Measurements from ENCODE around the gene GP1BA.

GP1BA gene

GRCh38 chr17:4960279-4960922, 28.3 kb downstream of the GP1BA start:
- TF ChIP-seq, protein P1, sequence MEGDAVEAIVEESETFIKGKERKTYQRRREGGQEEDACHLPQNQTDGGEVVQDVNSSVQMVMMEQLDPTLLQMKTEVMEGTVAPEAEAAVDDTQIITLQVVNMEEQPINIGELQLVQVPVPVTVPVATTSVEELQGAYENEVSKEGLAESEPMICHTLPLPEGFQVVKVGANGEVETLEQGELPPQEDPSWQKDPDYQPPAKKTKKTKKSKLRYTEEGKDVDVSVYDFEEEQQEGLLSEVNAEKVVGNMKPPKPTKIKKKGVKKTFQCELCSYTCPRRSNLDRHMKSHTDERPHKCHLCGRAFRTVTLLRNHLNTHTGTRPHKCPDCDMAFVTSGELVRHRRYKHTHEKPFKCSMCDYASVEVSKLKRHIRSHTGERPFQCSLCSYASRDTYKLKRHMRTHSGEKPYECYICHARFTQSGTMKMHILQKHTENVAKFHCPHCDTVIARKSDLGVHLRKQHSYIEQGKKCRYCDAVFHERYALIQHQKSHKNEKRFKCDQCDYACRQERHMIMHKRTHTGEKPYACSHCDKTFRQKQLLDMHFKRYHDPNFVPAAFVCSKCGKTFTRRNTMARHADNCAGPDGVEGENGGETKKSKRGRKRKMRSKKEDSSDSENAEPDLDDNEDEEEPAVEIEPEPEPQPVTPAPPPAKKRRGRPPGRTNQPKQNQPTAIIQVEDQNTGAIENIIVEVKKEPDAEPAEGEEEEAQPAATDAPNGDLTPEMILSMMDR (IDR thresholded peaks at IDR 0.05; ENCODE audit: insufficient read depth, low read length, poor library complexity, severe bottlenecking): no peak
- H3K27me3 ChIP-seq (replicated peaks; ENCODE audit: control insufficient read depth, insufficient read depth, low read length): no peaks in the 10 kb centered on the region
- no peak for DNase-seq (ENCODE audit: extremely low read depth, insufficient read length)
- H3K36me3 ChIP-seq (ENCODE audit: control insufficient read depth, insufficient read depth, low read length): peaks cover 11% of the 10 kb centered on the region
- no peak overlapping the region for H3K4me3 ChIP-seq (replicated peaks; ENCODE audit: low read depth, low read length)

DNA sequence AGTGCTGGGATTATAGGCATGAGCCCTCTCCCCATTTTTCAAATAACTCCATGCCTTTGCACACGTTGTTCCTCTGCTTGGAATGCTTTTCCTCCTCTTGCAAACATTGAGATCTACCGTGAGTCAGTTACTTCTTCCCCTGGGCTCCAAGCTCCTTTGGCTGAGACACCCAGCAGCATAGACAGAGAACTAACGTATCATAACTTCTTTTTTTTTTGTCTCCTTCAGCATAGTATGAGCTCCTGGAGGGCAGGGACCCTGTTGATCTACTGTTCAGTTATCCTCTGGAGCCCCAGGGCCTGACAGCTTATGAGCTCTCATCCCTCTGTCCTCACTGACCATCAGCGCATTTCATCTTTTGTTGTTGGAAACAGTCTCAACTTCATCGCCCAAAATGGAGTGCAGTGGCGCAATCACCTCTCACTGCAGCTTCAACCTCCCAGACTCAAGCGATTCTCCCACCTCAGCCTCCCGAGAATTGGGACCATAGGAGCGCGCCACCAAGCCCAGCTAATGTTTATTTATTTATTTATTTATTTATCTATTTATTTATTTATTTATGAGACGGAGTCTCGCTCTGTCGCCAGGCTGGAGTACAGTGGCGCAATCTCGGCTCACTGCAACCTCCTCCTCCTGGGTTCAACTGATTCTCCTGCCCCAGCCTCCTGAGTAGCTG, 33.4 kb downstream of the GP1BA start:
- peaks cover 11% of the 10 kb centered on the region for H3K36me3 ChIP-seq (ENCODE audit: control insufficient read depth, insufficient read depth, low read length)
- TF ChIP-seq, protein P1 (IDR thresholded peaks at IDR 0.05; ENCODE audit: insufficient read depth, low read length, poor library complexity, severe bottlenecking): no peak
- no peak for DNase-seq (ENCODE audit: extremely low read depth, insufficient read length)
- no peak overlapping the region for H3K4me3 ChIP-seq (replicated peaks; ENCODE audit: low read depth, low read length)
- no peaks in the 10 kb centered on the region for H3K27me3 ChIP-seq (replicated peaks; ENCODE audit: control insufficient read depth, insufficient read depth, low read length)

- Histone ChIP-seq H3K36me3 (ENCODE audit: control insufficient read depth, insufficient read depth, low read length) (peaks cover 14% of the 10 kb centered on the region), H3K27me3 (replicated peaks; ENCODE audit: control insufficient read depth, insufficient read depth, low read length) (no peaks in the 10 kb centered on the region), H3K4me3 (replicated peaks; ENCODE audit: low read depth, low read length) (peak overlapping the region; percentile 84)
- TF ChIP-seq, protein P1 (IDR thresholded peaks at IDR 0.05; ENCODE audit: insufficient read depth, low read length, poor library complexity, severe bottlenecking): no peak
- DNase-seq (ENCODE audit: extremely low read depth, insufficient read length): peak; percentile 96
Measured at GRCh38 chr17:4966844-4967538, 34.9 kb downstream of the GP1BA start.

DNA sequence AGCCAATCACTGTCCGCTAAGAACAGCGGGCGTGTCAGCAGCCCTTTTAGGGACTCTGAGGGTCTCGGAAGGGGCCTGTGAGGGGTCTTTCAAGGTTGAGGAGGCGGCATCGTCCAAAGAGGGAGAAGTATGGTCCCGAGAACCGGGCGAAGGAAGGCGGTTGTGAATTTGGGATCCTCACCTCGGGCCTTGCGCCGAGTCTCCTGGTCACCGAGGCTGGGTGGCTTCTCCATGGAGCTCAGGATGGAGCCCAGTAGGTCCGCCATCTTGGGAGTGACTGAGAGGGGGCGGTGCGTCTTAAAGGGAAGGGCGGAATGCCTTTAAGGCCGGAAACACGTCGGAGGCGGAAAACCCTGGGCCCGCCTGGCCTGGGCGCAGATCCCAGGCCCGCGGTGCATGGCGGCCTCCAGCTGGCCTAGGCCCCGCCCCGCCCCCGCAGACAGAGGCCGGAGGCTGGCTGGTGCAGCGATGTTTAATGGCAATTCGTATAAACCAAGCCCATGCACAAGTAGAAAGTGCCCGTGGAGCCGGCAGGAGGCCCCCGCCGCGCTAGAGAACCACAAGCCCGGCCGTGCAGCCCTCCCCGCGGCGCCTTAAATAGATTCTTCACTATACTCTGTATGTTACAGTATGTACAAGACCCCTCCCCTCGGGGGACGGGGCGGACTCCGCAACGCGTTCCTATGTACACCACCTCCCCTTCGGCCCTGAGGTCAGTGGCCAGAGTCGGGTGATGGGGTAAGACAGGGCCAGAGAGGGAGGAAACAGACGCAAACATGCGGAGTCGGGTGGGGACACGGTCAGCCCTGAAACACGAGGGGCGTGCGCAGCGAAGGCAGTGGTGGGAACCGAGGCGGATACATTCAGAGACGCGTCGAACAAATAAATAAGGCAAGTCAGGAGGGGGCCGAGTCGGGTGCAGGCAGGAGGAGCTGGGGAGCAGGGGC, 35.7 kb downstream of the GP1BA start, which contains the start of gene SPAG7:
TSS of gene SPAG7 (minus strand) at position 279 of the 947 bp plus-strand sequence. CDS start at position 266, 13 bp downstream.
- TF ChIP-seq, protein P1 (IDR thresholded peaks at IDR 0.05; ENCODE audit: insufficient read depth, low read length, poor library complexity, severe bottlenecking): no peak
- Histone ChIP-seq H3K4me3 (replicated peaks; ENCODE audit: low read depth, low read length) (peak within 1 kb of the TSS; percentile 84), H3K27me3 (replicated peaks; ENCODE audit: control insufficient read depth, insufficient read depth, low read length) (no peaks in the 10 kb centered on the region), H3K36me3 (ENCODE audit: control insufficient read depth, insufficient read depth, low read length) (peaks cover 22% of the 10 kb centered on the region)
- peak; percentile 98 for DNase-seq (ENCODE audit: extremely low read depth, insufficient read length)

DNA sequence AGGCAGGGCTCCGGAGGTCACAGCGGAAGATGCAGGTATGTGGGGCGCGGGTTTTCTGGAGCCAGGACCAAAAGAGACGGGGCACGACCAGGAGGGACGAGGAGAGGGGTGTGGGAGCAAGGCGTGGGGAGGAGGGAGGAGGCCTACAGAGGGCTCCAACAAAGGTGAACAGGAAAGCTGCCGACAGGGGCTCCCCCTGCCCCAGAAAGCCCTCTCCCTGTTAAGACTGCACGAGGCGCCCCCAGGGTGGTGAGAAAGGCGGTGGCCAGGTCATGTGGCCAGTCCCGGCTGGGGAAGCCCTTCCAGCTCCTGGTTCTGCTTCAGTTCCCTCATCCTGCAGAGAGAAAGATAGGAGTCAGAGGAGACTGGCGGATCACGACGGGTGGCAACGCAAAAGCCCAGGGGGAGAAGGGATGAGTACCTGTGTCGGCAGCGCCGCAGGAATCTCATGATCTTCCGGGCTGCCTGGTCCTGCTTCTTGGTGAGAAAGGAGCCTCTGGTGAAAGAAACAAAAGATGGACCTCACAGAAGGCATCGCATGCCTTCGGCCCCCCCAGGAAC, 36.5 kb downstream of the GP1BA start:
- no peak for DNase-seq (ENCODE audit: extremely low read depth, insufficient read length)
- peaks cover 28% of the 10 kb centered on the region for H3K36me3 ChIP-seq (ENCODE audit: control insufficient read depth, insufficient read depth, low read length)
- TF ChIP-seq, protein P1 (IDR thresholded peaks at IDR 0.05; ENCODE audit: insufficient read depth, low read length, poor library complexity, severe bottlenecking): no peak
- H3K27me3 ChIP-seq (replicated peaks; ENCODE audit: control insufficient read depth, insufficient read depth, low read length): no peaks in the 10 kb centered on the region
- H3K4me3 ChIP-seq (replicated peaks; ENCODE audit: low read depth, low read length): peak overlapping the region; percentile 75

Data from GM06990 (cell line).